ENCODE data around the gene HEMK1. TPM values are rescaled to one million over a fixed set of nuclear protein-coding genes. Genes with fewer than 3 reads are reported as not detected.

HEMK1 gene
- total and polyA plus RNA-seq, 2 of the 8 experiments (the other 6 are each of a cell fraction or from before 2014, with no cell fraction given), result 9.7 to 10.6 TPM

DNA sequence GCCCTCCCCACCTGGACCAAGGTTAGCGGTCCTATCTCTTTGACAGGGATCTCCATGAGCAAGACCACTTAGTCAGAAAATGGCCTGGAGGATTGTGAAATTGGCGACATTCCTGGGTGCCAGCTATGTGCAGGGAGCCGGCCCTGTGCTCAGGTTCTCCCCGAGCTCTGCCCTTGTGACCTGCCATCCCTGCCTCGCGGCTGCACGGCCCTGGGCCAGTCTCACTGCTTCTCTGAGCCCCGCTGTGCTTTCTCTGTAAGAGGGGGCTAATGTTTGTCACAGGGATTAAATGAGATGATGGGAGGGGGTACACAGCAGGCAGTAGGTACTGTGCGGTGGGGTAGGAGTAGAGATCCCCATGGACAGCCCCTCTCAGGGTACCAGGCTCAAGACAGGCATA is 16.7 kb upstream of the HEMK1 start:
- no peak overlapping the region for H4K5ac ChIP-seq (ENCODE audit: insufficient read length, low read depth, low read length)
- DNase-seq (ENCODE audit: low read depth in 1 of 2, low spot score in 2 of 2), result no peak
- no peak overlapping the region for H3K4me2 ChIP-seq (ENCODE audit: insufficient read depth in 1 of 2, low read depth in 2 of 2, low read length in 2 of 2)
- H2AK5ac ChIP-seq (ENCODE audit: low read depth, low read length), result no peak overlapping the region; the same call in 1 of the 2 replicates
- H3K9me3 ChIP-seq (ENCODE audit: insufficient read depth in 2 of 2, low read depth in 1 of 2, low read length in 1 of 2), result no peaks in the 10 kb centered on the region
- H3K27me3 ChIP-seq (replicated peaks in 1 of 4; ENCODE audit: control insufficient read depth in 3 of 4, extremely low read depth in 1 of 4, insufficient read depth in 3 of 4, low read length in 3 of 4), result peaks cover 0 to 3% (median 0%) of the 10 kb centered on the region in 4 experiments; a peak in 3 of 7 replicates
- no peak overlapping the region for H2BK12ac ChIP-seq (ENCODE audit: low read depth, low read length)
- no peaks in the 10 kb centered on the region for H3K23me2 ChIP-seq (ENCODE audit: low read depth, low read length)
- no peak overlapping the region for H2BK15ac ChIP-seq (ENCODE audit: low read length)
- no peaks in the 10 kb centered on the region for H3K79me2 ChIP-seq (ENCODE audit: control insufficient read depth in 1 of 2, insufficient read depth in 2 of 2, low read length in 2 of 2)
- no peaks in the 10 kb centered on the region for H4K20me1 ChIP-seq (replicated peaks in 1 of 2; ENCODE audit: control insufficient read depth in 1 of 2, insufficient read depth in 2 of 2, low read length in 2 of 2)
- no peak overlapping the region for H3K4ac ChIP-seq (replicated peaks; ENCODE audit: insufficient read length, low read depth, low read length)
- H3K4me3 ChIP-seq (ENCODE audit: extremely low read depth in 1 of 4, insufficient read depth in 2 of 4, low read depth in 3 of 4, low read length in 4 of 4), result no peak overlapping the region
- H2BK120ac ChIP-seq (replicated peaks; ENCODE audit: low read depth, low read length), result no peak overlapping the region
- H3K23ac ChIP-seq (ENCODE audit: insufficient read length), result no peak overlapping the region
- H2BK20ac ChIP-seq (ENCODE audit: low read length), result no peak overlapping the region
- H3K18ac ChIP-seq (ENCODE audit: extremely low read depth, low read length), result no peak overlapping the region
- H3K27ac ChIP-seq (ENCODE audit: low read depth, low read length), result no peak overlapping the region
- H3K14ac ChIP-seq (ENCODE audit: insufficient read length), result no peak overlapping the region
- no peak overlapping the region for H4K8ac ChIP-seq (ENCODE audit: extremely low read depth, insufficient read depth, low read length)
- no peak overlapping the region for H2BK5ac ChIP-seq (ENCODE audit: low read depth, low read length)
- CTCF ChIA-PET (ENCODE audit: partially characterized antibody), result interaction anchor here (1.1 to 46.5 kb wide), 13 partner anchors 10 to 207 kb away, joined by 3 to 863 read pairs (median 37); partner anchors contain the start of genes CISH, HEMK1, MAPKAPK3 and NPRL2
- H3K4me1 ChIP-seq (replicated peaks in 1 of 4; ENCODE audit: control insufficient read depth in 3 of 4, insufficient read depth in 4 of 4, low read length in 3 of 4), result peaks cover 0 to 3% (median 2%) of the 10 kb centered on the region in 4 experiments; a peak in 3 of 7 replicates
- H3K56ac ChIP-seq (replicated peaks; ENCODE audit: insufficient read length, low read depth, low read length), result no peak overlapping the region
- no peak for TF ChIP-seq RNF2 (IDR thresholded peaks at IDR 0.05; ENCODE audit: borderline replicate concordance, low read depth, low read length, missing control alignments, poor library complexity, severe bottlenecking)
- TF ChIP-seq GTF2F1 (IDR thresholded peaks at IDR 0.05; ENCODE audit: borderline replicate concordance, low read depth, low read length), result no peak
- no peak for TF ChIP-seq FOSL1 (IDR thresholded peaks at IDR 0.05; ENCODE audit: insufficient read depth, low read depth, low read length)
- no peak for TF ChIP-seq CTBP2 (IDR thresholded peaks at IDR 0.05; ENCODE audit: borderline replicate concordance, insufficient read depth, insufficient read length, low read length)
- TF ChIP-seq SIRT6 (IDR thresholded peaks at IDR 0.05; ENCODE audit: low read length), result no peak
- TF ChIP-seq RAD21 (IDR thresholded peaks at IDR 0.05 in 1 of 2, conservative IDR thresholded peaks at IDR 0.05 in 1 of 2; ENCODE audit: low read depth in 2 of 2, low read length in 2 of 2), result no peak
- no peak for TF ChIP-seq JUN (IDR thresholded peaks at IDR 0.05; ENCODE audit: low read depth, low read length)
- no peak for TF ChIP-seq MAFK (IDR thresholded peaks at IDR 0.05; ENCODE audit: low read depth, low read length)
- no peak overlapping the region for H4K91ac ChIP-seq (replicated peaks; ENCODE audit: insufficient read length, low read length)
- no peaks in the 10 kb centered on the region for H3K79me1 ChIP-seq (ENCODE audit: low read depth, low read length)
- H2AFZ ChIP-seq (ENCODE audit: low read length), result no peak overlapping the region
- WGBS, 2 experiments (ENCODE audit: extremely low coverage in 1 of 2, insufficient coverage in 1 of 2, insufficient read length in 1 of 2, insufficient replicate concordance in 2 of 2, low coverage in 1 of 2, low lambda C conversion rate in 2 of 2, missing lambda C conversion rate in 1 of 2), result 96% methylated on average over 9 of the region's 9 CpGs; no CpG with 5 or more reads in 1 of the 2 experiments
- POLR2A ChIA-PET (ENCODE audit: partially characterized antibody), result interaction anchor here (1.1 to 1.9 kb wide), 2 partner anchors 10 to 199 kb away, joined by 3 to 9 read pairs; no protein-coding TSS in a partner anchor
- no peak overlapping the region for H3K9ac ChIP-seq (replicated peaks in 1 of 4; ENCODE audit: extremely low read depth in 1 of 4, low read depth in 3 of 4, low read length in 3 of 4)
- FAIRE-seq, result no peak
- no peaks in the 10 kb centered on the region for H3K36me3 ChIP-seq (ENCODE audit: control insufficient read depth in 2 of 4, insufficient read depth in 4 of 4, low read length in 3 of 4)
